Lung (tissue), 12 donors: ENCODE data around the gene LRIG1. TPM values are rescaled to one million over a fixed set of nuclear protein-coding genes. Genes with fewer than 3 reads are reported as not detected.
A peak's percentile ranks its signal among the peaks of the same experiment; 100 is the strongest.

ENCODE experiments used
- ATAC-seq: fragments of 200-7000 bp; cut with Tn5 transposase; one replicate; pipeline ENCODE4 v1.9.1; 2020; ENCODE audit warnings: moderate number of reproducible peaks; ENCODE audit not compliant: insufficient read depth, low FRiP score
- DNase-seq, 3 donors: peaks; one replicate each; pipeline ENCODE4 v3.0.0-alpha.2; 2013 to 2017
- H3K27ac ChIP-seq, 2 donors: one replicate each; pipeline ENCODE4 v1.5.1; 2013; ENCODE audit warnings: mild to moderate bottlenecking in 2 of 2, moderate library complexity in 2 of 2, control low read depth in 1 of 2, inconsistent platforms in 1 of 2, low read depth in 1 of 2, low read length in 1 of 2
- H3K27me3 ChIP-seq, 3 donors: one replicate each; pipeline ENCODE4 v1.5.1; 2013; ENCODE audit warnings: low read length in 2 of 3; ENCODE audit not compliant: control insufficient read depth in 3 of 3, insufficient read depth in 3 of 3
- H3K36me3 ChIP-seq, 4 donors: one replicate each; pipeline ENCODE4 v1.5.1; 2013; ENCODE audit warnings: low read length in 4 of 4, mild to moderate bottlenecking in 1 of 4, moderate library complexity in 1 of 4; ENCODE audit not compliant: control insufficient read depth in 4 of 4, insufficient read depth in 4 of 4
- H3K4me1 ChIP-seq, 5 donors: one replicate each; pipeline ENCODE4 v1.5.1; 2013; ENCODE audit warnings: low read length in 5 of 5, mild to moderate bottlenecking in 2 of 5, moderate library complexity in 1 of 5; ENCODE audit not compliant: control insufficient read depth in 5 of 5, insufficient read depth in 5 of 5
- H3K4me3 ChIP-seq: one replicate; pipeline ENCODE4 v1.5.1; 2013; ENCODE audit warnings: mild to moderate bottlenecking, control low read depth, moderate library complexity
- H3K9ac ChIP-seq, 2 donors: one replicate each; pipeline ENCODE4 v1.5.1; 2013; ENCODE audit warnings: low read length in 2 of 2, control low read depth in 1 of 2; ENCODE audit not compliant: insufficient read depth in 1 of 2
- H3K9me3 ChIP-seq, 4 donors: one replicate each; pipeline ENCODE4 v1.5.1; 2013; ENCODE audit warnings: low read length in 3 of 4, mild to moderate bottlenecking in 1 of 4, moderate library complexity in 1 of 4; ENCODE audit not compliant: control insufficient read depth in 4 of 4, insufficient read depth in 3 of 4
- CTCF ChIP-seq: IDR thresholded peaks from 2 replicates; pipeline ENCODE4 v1.5.1; 2012; ENCODE audit warnings: mild to moderate bottlenecking; ENCODE audit errors: control extremely low read depth, extremely low read depth
- WGBS, 2 donors: extraction: QIAGEN DNeasy Blood & Tissue Kit; methylation state at CpG; one replicate each; pipeline ENCODE4 v1.1.7; 2013; 5-methylcytosine and 5-hydroxymethylcytosine counted together
- polyA plus RNA-seq, 2 donors: library from polyadenylated mRNA; stranded (reverse); fragments of 200-250 nt; gene quantifications; one replicate each; pipeline ENCODE4 v1.2.1, GENCODE V29; 2013
- total RNA-seq, 2 donors: library from RNA; depleted of rRNA in 1 of 2; stranded (reverse); fragments of >200 nt in 1 of 2; gene quantifications; one replicate each; pipeline ENCODE4 v1.2.1, GENCODE V29; 2014 to 2021
- donor health status: control.
- donor health status: control.
- donor health status: Bipolar disorder and iron deficiency.
- donor health status: healthy.
- donor health status: DM: yes; HTN: yes; CAD: no.

Gene LRIG1
- total and polyA plus RNA-seq, 4 donors = 21.9 to 97.4 (median 42.2) TPM

GRCh38 chr3:66489581-66489980 lies 11.2 kb downstream of the LRIG1 start:
- Histone ChIP-seq H3K4me1 (peaks cover 10 to 50% (median 42%) of the 10 kb centered on the region in 5 donors), H3K36me3 (no peaks in the 10 kb centered on the region), H3K9me3 (no peaks in the 10 kb centered on the region), H3K27me3 (no peaks in the 10 kb centered on the region), H3K4me3 (no peak overlapping the region), H3K27ac (no peak overlapping the region), H3K9ac (no peak overlapping the region)
- WGBS, 2 donors = 37 to 60% methylated on average over 4 of the region's 4 CpGs
- TF ChIP-seq CTCF = no peak
- ATAC-seq = no peak
- DNase-seq = no peak

- Histone ChIP-seq H3K9ac (no peak overlapping the region), H3K9me3 (no peaks in the 10 kb centered on the region), H3K27me3 (no peaks in the 10 kb centered on the region), H3K4me3 (no peak overlapping the region), H3K36me3 (no peaks in the 10 kb centered on the region), H3K4me1 (peaks cover 8 to 50% (median 46%) of the 10 kb centered on the region in 5 donors), H3K27ac (peak overlapping the region in 1 of 2 donors; percentile 49)
- 78 to 81% methylated on average over 2 of the region's 2 CpGs for WGBS, 2 donors
- DNase-seq (no peak), ATAC-seq (no peak)
- TF ChIP-seq CTCF = no peak
Observed at GRCh38 chr3:66489115-66489514, 11.7 kb downstream of the LRIG1 start.

GRCh38 chr3:66488492-66488891 lies 12.3 kb downstream of the LRIG1 start:
- no peaks in the 10 kb centered on the region for H3K36me3 ChIP-seq
- no peaks in the 10 kb centered on the region for H3K9me3 ChIP-seq
- H3K27me3 ChIP-seq = no peaks in the 10 kb centered on the region
- DNase-seq (no peak), ATAC-seq (no peak)
- H3K9ac ChIP-seq = no peak overlapping the region
- WGBS, 2 donors = 61 to 81% methylated on average over 4 of the region's 4 CpGs
- peaks cover 10 to 57% (median 46%) of the 10 kb centered on the region in 5 donors for H3K4me1 ChIP-seq
- H3K27ac ChIP-seq = peak overlapping the region in 1 of 2 donors; percentile 78
- no peak overlapping the region for H3K4me3 ChIP-seq
- TF ChIP-seq CTCF = no peak

GRCh38 chr3:66487465-66487864 lies 13.4 kb downstream of the LRIG1 start:
- Histone ChIP-seq H3K36me3 (no peaks in the 10 kb centered on the region), H3K9ac (peak overlapping the region in 1 of 2 donors; percentile 53), H3K27me3 (no peaks in the 10 kb centered on the region), H3K4me1 (peaks cover 14 to 64% (median 43%) of the 10 kb centered on the region in 5 donors), H3K4me3 (no peak overlapping the region), H3K27ac (peak overlapping the region; percentile 26 to 59), H3K9me3 (no peaks in the 10 kb centered on the region)
- no peak for TF ChIP-seq CTCF
- 66 to 75% methylated on average over 5 of the region's 5 CpGs for WGBS, 2 donors
- DNase-seq = no peak
- ATAC-seq = no peak
